ENCODE data around the gene ZSCAN26.

The ZSCAN26 gene

DNA sequence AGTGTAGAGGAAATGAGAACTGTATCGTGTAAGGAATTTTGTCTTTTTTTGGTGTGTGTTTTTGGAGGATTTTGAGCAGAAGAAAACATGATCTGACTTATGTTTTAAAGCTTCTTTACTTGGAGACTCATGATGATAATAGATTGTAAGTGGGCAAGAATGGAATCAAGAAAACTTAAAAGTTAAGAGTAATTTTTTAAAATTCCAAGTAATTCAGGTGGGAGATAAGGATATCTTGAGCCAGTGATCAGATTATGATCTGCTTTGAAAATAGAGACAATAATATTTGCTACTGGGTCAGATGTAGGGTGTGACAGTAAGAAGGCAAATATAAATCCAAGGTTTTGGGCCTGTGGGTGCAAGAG is 734 bp downstream of the ZSCAN26 start:
- in situ Hi-C loops (cut with MboI; ENCODE audit: low pct_unique_long_range_greater_than_20kb, low sequenced_read_pairs, unreplicated experiment), result no loop called here
- DNase-seq (ENCODE audit: low spot score), result no peak
- TF ChIP-seq, protein P1, sequence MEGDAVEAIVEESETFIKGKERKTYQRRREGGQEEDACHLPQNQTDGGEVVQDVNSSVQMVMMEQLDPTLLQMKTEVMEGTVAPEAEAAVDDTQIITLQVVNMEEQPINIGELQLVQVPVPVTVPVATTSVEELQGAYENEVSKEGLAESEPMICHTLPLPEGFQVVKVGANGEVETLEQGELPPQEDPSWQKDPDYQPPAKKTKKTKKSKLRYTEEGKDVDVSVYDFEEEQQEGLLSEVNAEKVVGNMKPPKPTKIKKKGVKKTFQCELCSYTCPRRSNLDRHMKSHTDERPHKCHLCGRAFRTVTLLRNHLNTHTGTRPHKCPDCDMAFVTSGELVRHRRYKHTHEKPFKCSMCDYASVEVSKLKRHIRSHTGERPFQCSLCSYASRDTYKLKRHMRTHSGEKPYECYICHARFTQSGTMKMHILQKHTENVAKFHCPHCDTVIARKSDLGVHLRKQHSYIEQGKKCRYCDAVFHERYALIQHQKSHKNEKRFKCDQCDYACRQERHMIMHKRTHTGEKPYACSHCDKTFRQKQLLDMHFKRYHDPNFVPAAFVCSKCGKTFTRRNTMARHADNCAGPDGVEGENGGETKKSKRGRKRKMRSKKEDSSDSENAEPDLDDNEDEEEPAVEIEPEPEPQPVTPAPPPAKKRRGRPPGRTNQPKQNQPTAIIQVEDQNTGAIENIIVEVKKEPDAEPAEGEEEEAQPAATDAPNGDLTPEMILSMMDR (IDR thresholded peaks at IDR 0.05; ENCODE audit: extremely low read depth, insufficient read depth, missing control alignments), result no peak

DNA sequence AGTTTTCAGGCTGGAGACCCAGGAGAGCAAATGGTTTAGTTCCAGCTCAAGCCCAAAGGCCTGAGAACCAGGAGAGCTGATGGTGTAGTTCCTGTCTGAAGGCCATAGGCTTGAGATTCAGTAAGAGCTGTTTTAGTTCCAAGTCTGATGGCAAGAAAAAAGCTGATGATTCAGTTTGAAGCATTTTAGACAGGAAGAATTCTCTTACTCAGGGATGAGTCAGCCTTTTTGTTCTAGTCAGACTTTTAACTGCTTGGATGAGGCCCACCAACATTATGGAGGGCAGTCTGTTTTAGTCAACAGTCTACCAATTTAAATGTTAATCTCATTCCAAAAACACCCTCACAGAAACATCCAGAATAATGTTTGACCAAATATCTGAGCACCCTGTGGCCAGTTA is 2.5 kb downstream of the ZSCAN26 start:
- in situ Hi-C loops (cut with MboI; ENCODE audit: low pct_unique_long_range_greater_than_20kb, low sequenced_read_pairs, unreplicated experiment), result no loop called here
- DNase-seq (ENCODE audit: low spot score), result no peak
- TF ChIP-seq, protein P1 (IDR thresholded peaks at IDR 0.05; ENCODE audit: extremely low read depth, insufficient read depth, missing control alignments), result no peak

DNA sequence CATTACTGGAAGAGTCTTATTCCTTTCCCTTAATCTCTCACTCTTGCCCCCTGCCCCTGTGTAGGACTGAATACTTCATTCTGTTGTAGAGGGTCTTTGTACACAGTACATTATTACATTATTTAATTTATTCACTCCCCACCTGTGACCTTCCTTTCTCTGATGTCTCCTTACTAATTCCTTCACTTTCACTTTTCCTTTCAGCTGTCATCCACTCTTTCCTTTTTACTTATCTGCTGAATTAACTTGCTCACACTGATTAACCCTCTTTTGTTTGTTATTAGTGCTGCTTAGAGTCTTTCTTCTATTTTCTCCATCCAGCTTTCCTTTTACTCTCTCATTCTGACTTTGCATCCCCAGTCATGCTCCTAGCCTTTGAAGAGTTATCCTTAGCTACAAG is 7.9 kb downstream of the ZSCAN26 start:
- TF ChIP-seq, protein P1 (IDR thresholded peaks at IDR 0.05; ENCODE audit: extremely low read depth, insufficient read depth, missing control alignments), result no peak
- in situ Hi-C loops (cut with MboI; ENCODE audit: low pct_unique_long_range_greater_than_20kb, low sequenced_read_pairs, unreplicated experiment), result no loop called here
- no peak for DNase-seq (ENCODE audit: low spot score)

DNA sequence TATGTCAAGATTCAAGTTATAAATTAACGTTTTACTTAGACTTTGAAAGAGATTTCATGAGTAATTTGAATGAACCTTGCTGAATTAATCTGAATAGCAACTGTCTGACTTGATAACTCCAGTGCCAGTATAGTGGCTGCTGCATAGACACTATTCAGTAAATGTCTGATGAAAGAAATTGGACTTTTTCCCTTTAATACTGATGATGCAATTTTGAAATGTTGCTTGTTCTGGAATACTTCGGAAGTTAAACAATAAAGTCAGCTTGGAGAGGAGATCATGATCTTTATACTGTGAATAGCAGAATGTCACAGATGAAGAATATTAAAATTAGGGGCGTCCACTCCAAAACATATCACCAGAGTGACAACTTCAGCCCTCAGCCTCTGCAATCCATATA is 10.8 kb downstream of the ZSCAN26 start:
- no peak for DNase-seq (ENCODE audit: low spot score)
- in situ Hi-C loops (cut with MboI; ENCODE audit: low pct_unique_long_range_greater_than_20kb, low sequenced_read_pairs, unreplicated experiment), result no loop called here
- TF ChIP-seq, protein P1 (IDR thresholded peaks at IDR 0.05; ENCODE audit: extremely low read depth, insufficient read depth, missing control alignments), result no peak

DNA sequence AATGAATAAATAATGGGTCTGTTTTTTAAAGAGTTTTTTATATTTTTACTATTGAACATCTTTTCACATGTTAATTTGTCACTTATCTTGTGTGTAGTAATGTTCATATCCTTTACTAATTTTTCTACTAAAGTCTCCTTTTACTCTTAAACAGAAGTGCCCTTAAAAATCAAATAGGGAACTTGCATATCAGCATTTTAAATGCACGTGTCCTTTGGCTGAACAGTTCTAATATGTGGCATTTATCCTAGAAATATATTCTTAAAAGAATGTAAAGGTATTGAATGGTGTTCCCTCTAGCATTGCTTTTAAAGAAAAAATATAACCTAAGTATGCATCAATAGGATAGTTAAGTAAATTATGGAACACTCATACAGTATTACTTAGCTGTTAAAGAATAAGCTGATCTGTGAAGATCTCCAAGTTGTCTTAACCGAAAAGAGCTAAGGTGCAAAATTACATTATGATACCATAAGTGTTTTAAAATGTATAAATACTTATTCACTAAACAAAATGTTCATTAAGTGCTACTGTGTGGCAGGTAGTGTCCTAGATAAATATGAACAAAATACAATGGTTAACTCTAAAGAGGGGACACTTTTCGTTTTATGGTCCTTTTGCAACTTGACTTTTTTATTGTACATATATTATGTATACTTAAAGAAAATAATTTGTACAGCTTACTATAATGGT is 13.8 kb downstream of the ZSCAN26 start:
- DNase-seq (ENCODE audit: low spot score), result no peak
- TF ChIP-seq, protein P1 (IDR thresholded peaks at IDR 0.05; ENCODE audit: extremely low read depth, insufficient read depth, missing control alignments), result no peak
- in situ Hi-C loops (cut with MboI; ENCODE audit: low pct_unique_long_range_greater_than_20kb, low sequenced_read_pairs, unreplicated experiment), result no loop called here

DNA sequence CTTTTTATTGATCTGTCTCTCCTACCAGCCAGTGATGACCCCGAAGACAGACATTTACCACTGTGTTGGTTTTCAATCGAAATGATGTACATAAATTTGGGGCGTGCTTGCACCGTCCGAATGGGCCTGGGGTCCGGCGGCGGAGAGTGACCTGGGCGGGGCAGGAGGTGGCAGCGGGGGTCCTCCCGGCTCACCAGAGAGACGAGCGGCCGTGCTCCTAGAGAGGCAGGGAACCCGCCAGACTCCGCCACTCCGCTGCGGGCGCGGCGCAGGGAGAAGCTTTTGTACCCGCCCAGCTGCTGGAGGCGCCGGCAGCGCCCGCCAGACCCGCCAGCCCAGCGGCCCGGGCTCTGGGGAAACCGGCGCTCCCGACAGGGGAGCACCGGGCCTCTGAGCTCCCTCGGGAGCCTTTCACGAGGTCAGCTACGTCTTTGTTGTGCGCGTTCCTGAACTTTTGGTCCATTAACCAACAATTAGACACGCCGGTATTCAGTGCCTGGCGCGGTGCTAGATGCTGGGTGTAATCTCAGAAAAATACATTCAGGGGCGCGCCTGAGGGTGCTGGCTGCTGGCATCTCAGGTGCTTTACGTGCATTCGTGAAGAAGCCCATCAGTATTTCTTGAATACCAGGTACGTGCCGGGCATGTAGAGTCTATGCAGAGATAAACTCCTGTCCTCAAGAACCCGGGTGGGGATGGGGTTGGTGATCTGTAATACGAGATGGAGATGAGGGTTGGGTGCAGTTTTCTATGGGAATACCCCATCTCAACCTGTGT is 14.5 kb downstream of the ZSCAN26 start, which contains the start of gene PGBD1:
Gene PGBD1 (plus strand): TSS at position 285 of the 777 bp plus-strand sequence. CDS start 2,242 bp downstream, outside the sequence.
- in situ Hi-C loops (cut with MboI; ENCODE audit: low pct_unique_long_range_greater_than_20kb, low sequenced_read_pairs, unreplicated experiment), result no loop called here
- TF ChIP-seq, protein P1 (IDR thresholded peaks at IDR 0.05; ENCODE audit: extremely low read depth, insufficient read depth, missing control alignments), result no peak
- peak; percentile 58 for DNase-seq (ENCODE audit: low spot score)
